Ishikawa (cell line): Measurements from ENCODE around the gene NLRC5.

Source experiments
- EP300 ChIP-seq: IDR thresholded peaks from 2 replicates; pipeline ENCODE4 v1.6.1; 2012; ENCODE audit warnings: borderline replicate concordance
- FOXM1 ChIP-seq: IDR thresholded peaks from 2 replicates; pipeline ENCODE4 v1.6.1; 2012; ENCODE audit warnings: low read depth, borderline replicate concordance
- YY1 ChIP-seq: IDR thresholded peaks from 2 replicates; pipeline ENCODE4 v1.6.1; 2012; ENCODE audit warnings: low read depth
- TF ChIP-seq, protein P1 (sequence below): IDR thresholded peaks from 2 replicates; pipeline ENCODE4 v1.6.1; 2012

DNA sequence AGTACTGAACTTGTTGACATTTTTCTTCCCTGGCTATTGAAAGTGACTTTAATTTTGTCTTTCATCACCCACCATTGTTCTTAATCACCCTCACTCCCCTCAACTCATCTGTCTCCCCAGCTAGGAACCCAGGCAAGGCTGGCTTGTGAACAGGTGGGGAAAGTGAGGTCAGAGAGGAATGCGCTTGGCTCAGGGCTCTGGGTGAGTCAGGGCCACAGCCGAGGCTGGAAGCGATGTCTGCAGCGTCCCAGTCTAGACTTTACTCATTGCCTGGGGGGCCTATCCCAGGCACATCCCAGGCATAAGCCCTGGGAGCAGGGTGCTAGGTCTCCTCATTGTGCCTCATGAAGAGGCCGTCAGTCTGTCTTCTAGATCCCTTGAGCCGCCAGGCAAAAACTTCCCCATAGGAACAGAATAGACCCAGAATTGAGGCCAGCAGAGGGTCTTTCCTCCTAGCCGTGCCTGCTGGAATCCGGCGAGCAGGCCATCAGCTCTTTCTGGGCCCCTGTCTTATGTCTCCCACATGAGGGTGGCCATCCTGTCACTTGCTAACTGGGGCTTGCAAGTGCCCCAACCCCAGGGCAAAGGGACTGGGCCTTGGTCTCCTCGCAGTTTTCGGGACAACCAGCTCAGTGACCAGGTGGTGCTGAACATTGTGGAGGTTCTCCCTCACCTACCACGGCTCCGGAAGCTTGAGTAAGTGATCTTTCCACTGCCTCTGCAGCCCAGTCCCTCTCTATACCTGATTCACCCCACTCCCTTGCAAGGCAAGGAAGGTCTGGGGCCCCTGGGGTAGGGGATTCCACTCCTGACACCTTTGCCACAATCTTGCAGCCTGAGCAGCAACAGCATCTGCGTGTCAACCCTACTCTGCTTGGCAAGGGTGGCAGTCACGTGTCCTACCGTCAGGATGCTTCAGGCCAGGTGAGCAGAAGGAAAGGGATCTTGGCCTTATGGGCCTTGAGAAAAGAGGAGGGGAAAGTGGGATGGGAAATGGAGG lies 40.1 kb downstream of the NLRC5 start:
- TF ChIP-seq, protein P1, sequence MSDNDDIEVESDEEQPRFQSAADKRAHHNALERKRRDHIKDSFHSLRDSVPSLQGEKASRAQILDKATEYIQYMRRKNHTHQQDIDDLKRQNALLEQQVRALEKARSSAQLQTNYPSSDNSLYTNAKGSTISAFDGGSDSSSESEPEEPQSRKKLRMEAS, result no peak
- TF ChIP-seq FOXM1 (no peak), YY1 (no peak), EP300 (no peak)
